HepG2 (cell line): Measurements from ENCODE around the gene PAFAH1B1. TPM values are rescaled to one million over a fixed set of nuclear protein-coding genes. Genes with fewer than 3 reads are reported as not detected.
A peak's percentile ranks its signal among the peaks of the same experiment; 100 is the strongest.

Source experiments
- ATAC-seq: fragments of 200-7000 bp; cut with Tn5 transposase; 3 replicates; pipeline ENCODE4 v1.9.1; 2020; ENCODE audit warnings: mild to moderate bottlenecking, moderate library complexity
- BruUV-seq: library from RNA; stranded (reverse); fragments of 400-500 nt; replicated peaks from 2 replicates; lab custom pipeline; 2021; lab: Mats Ljungman, UMichigan
- CTCF ChIA-PET: fragments of 300-600 bp; formaldehyde crosslinking; extraction: SDS; loops from one replicate; lab custom pipeline; 2021; ENCODE audit warnings: low total read pairs, inconsistent platforms, low intra/inter-chr PET ratio; lab: Yijun Ruan, JAX
- POLR2A ChIA-PET: fragments of 350-600 bp; sonication (Branson Sonifier 250); formaldehyde crosslinking; loops from one replicate; lab custom pipeline; 2020; ENCODE audit warnings: antibody characterized with exemption, inconsistent platforms; lab: Yijun Ruan, JAX
- DNase-seq: peaks from one replicate; pipeline ENCODE4 v3.0.0-alpha.2; 2015; ENCODE audit warnings: low spot score
- FAIRE-seq: peaks from 3 replicates; lab custom pipeline; 2011; peaks lifted over from hg19 to GRCh38; lab: Jason Lieb, UNC
- H2AFZ ChIP-seq: one replicate; pipeline ENCODE4 v1.6.1; 2011; ENCODE audit warnings: low read length, inconsistent platforms
- H3K27ac ChIP-seq: fragments of 300-600 bp; 3 replicates; pipeline ENCODE4 v1.8.0; 2011; ENCODE audit warnings: mixed run types, mild to moderate bottlenecking, mixed read lengths, low read length, inconsistent platforms; ENCODE audit not compliant: insufficient read depth; ENCODE audit errors: extremely low read length
- H3K27me3 ChIP-seq, 2 experiments: fragments of 200-600 bp in 1 of 2; 2 replicates in 1 of 2; 3 replicates in 1 of 2; pipeline versions ENCODE4 v1.6.0 to v1.8.0; 2011; ENCODE audit warnings: low read length in 2 of 2, mild to moderate bottlenecking in 2 of 2, moderate library complexity in 2 of 2, inconsistent platforms in 1 of 2; ENCODE audit not compliant: insufficient read depth in 2 of 2, control insufficient read depth in 1 of 2
- H3K36me3 ChIP-seq, 2 experiments: fragments of 200-600 bp in 1 of 2; replicated peaks in 1 of 2; 2 replicates in 1 of 2; 3 replicates in 1 of 2; pipeline versions ENCODE4 v1.5.1 to v1.8.0; 2011; ENCODE audit warnings: low read length in 2 of 2, inconsistent platforms in 1 of 2; ENCODE audit not compliant: insufficient read depth in 2 of 2, control insufficient read depth in 1 of 2
- H3K4me1 ChIP-seq: 2 replicates; pipeline ENCODE4 v1.5.1; 2012; ENCODE audit warnings: low read length, inconsistent platforms; ENCODE audit not compliant: insufficient read depth
- H3K4me2 ChIP-seq: 2 replicates; pipeline ENCODE4 v1.6.0; 2011; ENCODE audit warnings: low read depth, low read length, inconsistent platforms
- H3K4me3 ChIP-seq, 3 experiments: fragments of 200-600 bp in 1 of 3; sonication (generic), shearing (Covaris generic) in 1 of 3; replicated peaks in 1 of 3; 2 replicates each; pipeline ENCODE4 v1.5.1; 2011 to 2016; ENCODE audit warnings: low read length in 3 of 3, inconsistent platforms in 2 of 3, low read depth in 2 of 3, mild to moderate bottlenecking in 2 of 3, control low read depth in 1 of 3, mixed read lengths in 1 of 3; ENCODE audit not compliant: insufficient read depth in 1 of 3
- H3K79me2 ChIP-seq: one replicate; pipeline ENCODE4 v1.6.1; 2011; ENCODE audit warnings: low read length, inconsistent platforms; ENCODE audit not compliant: insufficient read depth
- H3K9ac ChIP-seq: 2 replicates; pipeline ENCODE4 v1.6.0; 2011; ENCODE audit warnings: mild to moderate bottlenecking, low read depth, low read length, inconsistent platforms; ENCODE audit not compliant: insufficient read depth
- H3K9me3 ChIP-seq: 2 replicates; pipeline ENCODE4 v1.5.1; 2012; ENCODE audit warnings: mild to moderate bottlenecking, low read length
- H4K20me1 ChIP-seq: 2 replicates; pipeline ENCODE4 v1.6.0; 2011; ENCODE audit warnings: inconsistent platforms, mild to moderate bottlenecking, low read length, moderate library complexity; ENCODE audit not compliant: insufficient read depth
- FOXP1 ChIP-seq, 2 experiments: fragments of 450-650 bp in 1 of 2; IDR thresholded peaks; 2 replicates each; pipeline ENCODE4 v1.6.1; 2017 to 2018; ENCODE audit warnings: antibody characterized with exemption in 1 of 2
- HOXA7 ChIP-seq: sonication (generic); formaldehyde crosslinking; IDR thresholded peaks from 2 replicates; pipeline ENCODE4 v1.8.1; 2022; ENCODE audit warnings: mild to moderate bottlenecking, missing genetic modification reagents, moderate library complexity
- ISL2 ChIP-seq: sonication (generic); formaldehyde crosslinking; IDR thresholded peaks from 2 replicates; pipeline ENCODE4 v1.5.0; 2020; ENCODE audit warnings: missing genetic modification reagents
- ISX ChIP-seq: sonication (generic); formaldehyde crosslinking; conservative IDR thresholded peaks from 2 replicates; pipeline ENCODE4 v1.5.0; 2020; ENCODE audit warnings: missing genetic modification reagents
- LCORL ChIP-seq, 2 experiments: fragments of 450-650 bp in 1 of 2; sonication (generic) in 1 of 2; formaldehyde crosslinking in 1 of 2; IDR thresholded peaks; 2 replicates each; pipeline versions ENCODE4 v1.5.0 to v1.6.1; 2017 to 2020; ENCODE audit warnings: antibody characterized with exemption in 1 of 2, missing genetic modification reagents in 1 of 2
- MED8 ChIP-seq: sonication (generic); formaldehyde crosslinking; IDR thresholded peaks from 2 replicates; pipeline ENCODE4 v1.8.1; 2023; ENCODE audit warnings: mild to moderate bottlenecking, missing genetic modification reagents; ENCODE audit not compliant: insufficient replicate concordance
- RFX3 ChIP-seq: IDR thresholded peaks from 2 replicates; pipeline ENCODE4 v1.6.1; 2016; ENCODE audit warnings: missing biosample characterization, missing genetic modification reagents
- SAP130 ChIP-seq: IDR thresholded peaks from 2 replicates; pipeline ENCODE4 v1.6.1; 2016; ENCODE audit warnings: low read depth
- SRSF1 ChIP-seq: fragments of 200-400 bp; formaldehyde crosslinking; optimal IDR thresholded peaks from 2 replicates; pipeline ENCODE3; 2017; ENCODE audit warnings: mild to moderate bottlenecking, low read depth, low read length, moderate library complexity
- ZBTB21 ChIP-seq: sonication (generic); formaldehyde crosslinking; IDR thresholded peaks from 2 replicates; pipeline ENCODE4 v1.4.0; 2020; ENCODE audit warnings: missing genetic modification reagents
- ZMAT3 ChIP-seq: sonication (generic); formaldehyde crosslinking; conservative IDR thresholded peaks from 2 replicates; pipeline ENCODE4 v1.7.0; 2021; ENCODE audit warnings: missing genetic modification reagents
- ZNF101 ChIP-seq: sonication (generic); formaldehyde crosslinking; IDR thresholded peaks from 2 replicates; pipeline ENCODE4 v1.4.0; 2020; ENCODE audit warnings: mild to moderate bottlenecking, low read depth, missing genetic modification reagents, borderline replicate concordance
- ZNF678 ChIP-seq: sonication (generic); formaldehyde crosslinking; IDR thresholded peaks from 2 replicates; pipeline ENCODE4 v1.4.0; 2020; ENCODE audit warnings: mild to moderate bottlenecking, missing genetic modification reagents
- ZNF792 ChIP-seq: IDR thresholded peaks from 2 replicates; pipeline ENCODE4 v1.6.1; 2016
- WGBS: methylation state at CpG from one replicate; pipeline ENCODE4 v1.1.6; 2017; ENCODE audit warnings: low lambda C conversion rate; 5-methylcytosine and 5-hydroxymethylcytosine counted together
- in situ Hi-C: cut with HindIII; loops from 2 replicates; pipeline ENCODE4 v1.10.0; 2017; ENCODE audit warnings: low pct_unique_long_range_greater_than_20kb; ENCODE audit not compliant: extremely low pct_ligation_motif_present
- intact Hi-C: fragments of 100-400 bp; cut with micrococcal nuclease; formaldehyde crosslinking; loops from one replicate; pipeline ENCODE4 v1.10.0; 2022; ENCODE audit not compliant: unreplicated experiment
- polyA plus RNA-seq, 8 experiments: library from polyadenylated mRNA; depleted of rRNA in 3 of 8; stranded (reverse) in 7 of 8; unstranded in 1 of 8; fragments of >200 nt; fragmentation: Illumina TruSeq in 4 of 8; extraction: Trizol in 4 of 8; gene quantifications; 2 replicates each; pipeline versions ENCODE4 v1.2.1 to v1.2.3, GENCODE V29; 2011 to 2016; ENCODE audit warnings: low read depth in 4 of 8, missing spikeins in 1 of 8, mixed read lengths in 1 of 8; ENCODE audit not compliant: insufficient read depth in 1 of 8
- total RNA-seq, 5 experiments: library from RNA; depleted of rRNA; stranded (reverse); fragments of >200 nt; fragmentation: Illumina TruSeq; extraction: Trizol; gene quantifications; 2 replicates each; pipeline ENCODE4 v1.2.3, GENCODE V29; 2016; ENCODE audit warnings: low read depth in 1 of 5
- TF ChIP-seq, protein P1 (sequence below): sonication (generic); formaldehyde crosslinking; IDR thresholded peaks from one replicate; pipeline ENCODE4 v1.5.1; 2020; ENCODE audit warnings: mild to moderate bottlenecking, missing genetic modification reagents; ENCODE audit errors: not compliant biosample characterization
- TF ChIP-seq, protein P2 (sequence below): sonication (generic); formaldehyde crosslinking; IDR thresholded peaks from 2 replicates; pipeline ENCODE4 v1.4.0; 2020; ENCODE audit warnings: missing genetic modification reagents

The PAFAH1B1 gene
- total and polyA plus RNA-seq, 2 of the 13 experiments (the other 11 are each of a cell fraction or from before 2014, with no cell fraction given), result 46.0 to 64.9 TPM

DNA sequence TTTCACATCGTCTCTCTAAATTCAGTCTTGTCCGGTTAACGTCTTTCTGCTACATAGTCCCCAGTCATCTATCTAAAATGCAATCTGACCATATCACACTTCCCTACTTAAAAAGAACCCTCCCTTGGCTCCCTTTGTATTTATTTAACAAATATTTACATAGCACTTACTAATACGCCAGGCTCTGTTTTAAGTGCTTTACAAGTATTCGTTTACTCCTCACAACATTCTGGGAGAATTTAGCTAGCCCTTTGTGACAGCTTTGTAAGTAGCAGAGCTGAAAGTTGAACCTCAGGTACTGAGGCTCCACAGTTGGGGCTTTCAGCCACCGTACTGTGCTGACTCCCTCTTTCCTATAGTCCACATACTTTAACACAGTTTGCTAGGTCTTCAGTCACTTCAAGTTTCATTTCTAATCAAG lies 9.2 kb downstream of the PAFAH1B1 start:
- POLR2A ChIA-PET, result interaction anchor here (1.2 kb wide), 1 partner anchor 9 kb away, joined by 7 read pairs; the partner anchor contains the start of gene PAFAH1B1
- peaks cover 33% of the 10 kb centered on the region for H3K4me1 ChIP-seq
- WGBS, result 13% methylated on average over 6 of the region's 6 CpGs
- TF ChIP-seq ISX (CRISPR knock-in tag) (no peak), SRSF1 (no peak), ZMAT3 (no peak), SAP130 (CRISPR knock-in tag) (peak; percentile 37; the same call in 1 of the 2 replicates), ZNF792 (no peak), LCORL (IDR thresholded peaks at IDR 0.05) (no peak), LCORL (CRISPR knock-in tag; IDR thresholded peaks at IDR 0.05) (no peak), ZNF678 (CRISPR knock-in tag) (no peak), HOXA7 (CRISPR knock-in tag) (no peak), ZBTB21 (CRISPR knock-in tag) (no peak), ISL2 (peak; percentile 41; the same call in 1 of the 2 replicates), RFX3 (CRISPR knock-in tag) (no peak), FOXP1 (IDR thresholded peaks at IDR 0.05) (no peak), FOXP1 (CRISPR knock-in tag; IDR thresholded peaks at IDR 0.05) (0 out of 2 replicates have a peak, but pooled peaks have one; percentile 34), ZNF101 (no peak), MED8 (no peak)
- TF ChIP-seq, protein P1, sequence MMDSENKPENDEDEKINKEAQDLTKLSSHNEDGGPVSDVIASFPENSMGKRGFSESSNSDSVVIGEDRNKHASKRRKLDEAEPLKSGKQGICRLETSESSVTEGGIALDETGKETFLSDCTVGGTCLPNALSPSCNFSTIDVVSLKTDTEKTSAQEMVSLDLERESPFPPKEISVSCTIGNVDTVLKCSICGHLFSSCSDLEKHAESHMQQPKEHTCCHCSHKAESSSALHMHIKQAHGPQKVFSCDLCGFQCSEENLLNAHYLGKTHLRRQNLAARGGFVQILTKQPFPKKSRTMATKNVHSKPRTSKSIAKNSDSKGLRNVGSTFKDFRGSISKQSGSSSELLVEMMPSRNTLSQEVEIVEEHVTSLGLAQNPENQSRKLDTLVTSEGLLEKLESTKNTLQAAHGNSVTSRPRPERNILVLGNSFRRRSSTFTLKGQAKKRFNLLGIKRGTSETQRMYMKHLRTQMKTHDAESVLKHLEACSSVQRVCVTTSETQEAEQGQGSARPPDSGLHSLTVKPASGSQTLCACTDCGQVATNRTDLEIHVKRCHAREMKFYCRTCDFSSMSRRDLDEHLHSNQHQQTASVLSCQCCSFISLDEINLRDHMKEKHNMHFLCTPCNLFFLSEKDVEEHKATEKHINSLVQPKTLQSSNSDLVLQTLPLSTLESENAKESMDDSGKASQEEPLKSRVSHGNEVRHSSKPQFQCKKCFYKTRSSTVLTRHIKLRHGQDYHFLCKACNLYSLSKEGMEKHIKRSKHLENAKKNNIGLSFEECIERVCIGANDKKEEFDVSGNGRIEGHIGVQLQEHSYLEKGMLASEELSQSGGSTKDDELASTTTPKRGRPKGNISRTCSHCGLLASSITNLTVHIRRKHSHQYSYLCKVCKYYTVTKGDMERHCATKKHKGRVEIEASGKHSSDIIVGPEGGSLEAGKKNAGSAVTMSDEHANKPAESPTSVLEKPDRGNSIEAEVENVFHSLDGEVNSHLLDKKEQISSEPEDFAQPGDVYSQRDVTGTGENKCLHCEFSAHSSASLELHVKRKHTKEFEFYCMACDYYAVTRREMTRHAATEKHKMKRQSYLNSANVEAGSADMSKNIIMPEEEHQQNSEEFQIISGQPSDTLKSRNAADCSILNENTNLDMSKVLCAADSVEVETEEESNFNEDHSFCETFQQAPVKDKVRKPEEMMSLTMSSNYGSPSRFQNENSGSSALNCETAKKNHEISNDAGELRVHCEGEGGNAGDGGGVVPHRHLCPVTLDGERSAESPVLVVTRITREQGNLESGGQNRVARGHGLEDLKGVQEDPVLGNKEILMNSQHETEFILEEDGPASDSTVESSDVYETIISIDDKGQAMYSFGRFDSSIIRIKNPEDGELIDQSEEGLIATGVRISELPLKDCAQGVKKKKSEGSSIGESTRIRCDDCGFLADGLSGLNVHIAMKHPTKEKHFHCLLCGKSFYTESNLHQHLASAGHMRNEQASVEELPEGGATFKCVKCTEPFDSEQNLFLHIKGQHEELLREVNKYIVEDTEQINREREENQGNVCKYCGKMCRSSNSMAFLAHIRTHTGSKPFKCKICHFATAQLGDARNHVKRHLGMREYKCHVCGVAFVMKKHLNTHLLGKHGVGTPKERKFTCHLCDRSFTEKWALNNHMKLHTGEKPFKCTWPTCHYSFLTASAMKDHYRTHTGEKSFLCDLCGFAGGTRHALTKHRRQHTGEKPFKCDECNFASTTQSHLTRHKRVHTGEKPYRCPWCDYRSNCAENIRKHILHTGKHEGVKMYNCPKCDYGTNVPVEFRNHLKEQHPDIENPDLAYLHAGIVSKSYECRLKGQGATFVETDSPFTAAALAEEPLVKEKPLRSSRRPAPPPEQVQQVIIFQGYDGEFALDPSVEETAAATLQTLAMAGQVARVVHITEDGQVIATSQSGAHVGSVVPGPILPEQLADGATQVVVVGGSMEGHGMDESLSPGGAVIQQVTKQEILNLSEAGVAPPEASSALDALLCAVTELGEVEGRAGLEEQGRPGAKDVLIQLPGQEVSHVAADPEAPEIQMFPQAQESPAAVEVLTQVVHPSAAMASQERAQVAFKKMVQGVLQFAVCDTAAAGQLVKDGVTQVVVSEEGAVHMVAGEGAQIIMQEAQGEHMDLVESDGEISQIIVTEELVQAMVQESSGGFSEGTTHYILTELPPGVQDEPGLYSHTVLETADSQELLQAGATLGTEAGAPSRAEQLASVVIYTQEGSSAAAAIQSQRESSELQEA (CRISPR knock-in tag), result no peak
- TF ChIP-seq, protein P2, sequence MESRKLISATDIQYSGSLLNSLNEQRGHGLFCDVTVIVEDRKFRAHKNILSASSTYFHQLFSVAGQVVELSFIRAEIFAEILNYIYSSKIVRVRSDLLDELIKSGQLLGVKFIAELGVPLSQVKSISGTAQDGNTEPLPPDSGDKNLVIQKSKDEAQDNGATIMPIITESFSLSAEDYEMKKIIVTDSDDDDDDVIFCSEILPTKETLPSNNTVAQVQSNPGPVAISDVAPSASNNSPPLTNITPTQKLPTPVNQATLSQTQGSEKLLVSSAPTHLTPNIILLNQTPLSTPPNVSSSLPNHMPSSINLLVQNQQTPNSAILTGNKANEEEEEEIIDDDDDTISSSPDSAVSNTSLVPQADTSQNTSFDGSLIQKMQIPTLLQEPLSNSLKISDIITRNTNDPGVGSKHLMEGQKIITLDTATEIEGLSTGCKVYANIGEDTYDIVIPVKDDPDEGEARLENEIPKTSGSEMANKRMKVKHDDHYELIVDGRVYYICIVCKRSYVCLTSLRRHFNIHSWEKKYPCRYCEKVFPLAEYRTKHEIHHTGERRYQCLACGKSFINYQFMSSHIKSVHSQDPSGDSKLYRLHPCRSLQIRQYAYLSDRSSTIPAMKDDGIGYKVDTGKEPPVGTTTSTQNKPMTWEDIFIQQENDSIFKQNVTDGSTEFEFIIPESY (CRISPR knock-in tag), result no peak

More for the DNA sequence above, 9.2 kb downstream of the PAFAH1B1 start:
- in situ Hi-C loops (no loop called here), intact Hi-C loops (no loop called here)
- no TSS peak for BruUV-seq
- H2AFZ ChIP-seq, result no peak overlapping the region
- CTCF ChIA-PET, result no interaction called here
- no peaks in the 10 kb centered on the region for H3K9me3 ChIP-seq
- no peak overlapping the region for H3K4me3 ChIP-seq
- H3K4me2 ChIP-seq, result peak overlapping the region; percentile 37; the same call in 1 of the 2 replicates
- H3K27me3 ChIP-seq, result no peaks in the 10 kb centered on the region
- ATAC-seq (peak; percentile 75), DNase-seq (peak; percentile 48), FAIRE-seq (no peak)
- H3K79me2 ChIP-seq, result peaks cover 95% of the 10 kb centered on the region
- H3K27ac ChIP-seq, result no peak overlapping the region
- H4K20me1 ChIP-seq, result peaks cover 68% of the 10 kb centered on the region
- peaks cover 0 to 6% of the 10 kb centered on the region in 2 experiments; a peak in 2 of 5 replicates for H3K36me3 ChIP-seq
- no peak overlapping the region for H3K9ac ChIP-seq
